HL-60/S4 treated with phorbol 12-myristate 13-acetate at 8.2 ng/mL for 4 days and 3 days (cell line): ENCODE results near the gene PTPRQ.

Experiments used
- in situ Hi-C: fragments of 300-500 bp; cut with MboI; formaldehyde crosslinking; loops from 2 replicates; pipeline ENCODE4 v1.15.0; 2022; ENCODE audit warnings: low sequenced_read_pairs

The PTPRQ gene

DNA sequence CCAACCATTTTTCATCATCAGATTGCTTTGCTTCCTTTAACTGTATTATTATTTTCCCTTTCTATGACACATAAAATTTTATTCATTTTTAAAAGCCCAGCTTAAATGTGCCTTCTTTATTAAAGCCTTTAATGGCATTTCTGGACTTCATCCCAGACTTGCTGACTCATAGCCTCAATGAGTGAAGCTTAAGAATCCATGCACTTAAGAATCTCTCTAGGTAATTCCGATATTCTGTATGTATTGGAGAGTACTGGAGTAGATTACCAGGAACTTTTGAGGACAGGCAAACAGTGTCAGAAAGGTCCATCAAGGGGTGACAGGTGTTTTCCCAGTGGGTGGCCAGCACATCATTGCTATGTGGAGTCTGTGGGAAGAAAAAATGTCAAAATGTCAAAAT, 107.9 kb downstream of the PTPRQ start:
- in situ Hi-C loops, result no loop called here

DNA sequence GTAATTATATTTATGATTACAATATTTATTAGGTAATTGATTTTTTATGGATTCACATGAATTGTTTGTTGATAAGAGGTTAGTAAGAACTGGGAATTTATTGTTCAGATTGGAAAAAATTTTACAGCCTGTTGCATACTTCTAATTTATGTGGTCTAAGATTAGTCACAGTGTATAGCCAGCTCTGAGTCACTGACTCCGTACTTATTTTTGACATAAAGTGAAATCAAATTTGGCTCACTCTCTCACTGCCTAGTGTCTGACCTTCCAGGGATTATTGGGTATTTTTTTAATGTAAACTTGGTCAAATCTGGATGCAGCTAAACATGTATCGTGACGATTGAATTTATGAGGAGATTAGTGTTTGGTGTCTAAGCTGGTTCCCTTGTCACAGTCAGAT, 109.3 kb downstream of the PTPRQ start:
- in situ Hi-C loops, result no loop called here

DNA sequence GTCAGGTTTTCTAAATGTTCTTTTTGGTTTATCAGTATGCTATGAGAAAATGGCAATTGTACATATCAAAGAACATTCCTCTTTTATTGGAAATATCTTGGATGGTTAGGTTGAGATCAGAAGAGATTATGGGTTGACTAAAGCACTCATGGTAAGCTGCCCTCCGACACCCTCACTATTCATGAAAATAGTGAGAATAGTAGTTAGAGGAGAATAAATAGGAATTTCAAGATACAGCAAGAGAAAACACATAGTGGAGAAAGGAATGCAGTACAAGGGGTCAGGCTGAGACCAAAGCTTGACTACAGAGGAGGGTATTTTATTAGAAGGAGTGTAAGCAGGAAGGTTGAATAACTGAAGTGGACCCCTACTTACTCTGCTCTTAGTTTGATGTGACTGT, 112.5 kb downstream of the PTPRQ start:
- in situ Hi-C loops, result no loop called here

DNA sequence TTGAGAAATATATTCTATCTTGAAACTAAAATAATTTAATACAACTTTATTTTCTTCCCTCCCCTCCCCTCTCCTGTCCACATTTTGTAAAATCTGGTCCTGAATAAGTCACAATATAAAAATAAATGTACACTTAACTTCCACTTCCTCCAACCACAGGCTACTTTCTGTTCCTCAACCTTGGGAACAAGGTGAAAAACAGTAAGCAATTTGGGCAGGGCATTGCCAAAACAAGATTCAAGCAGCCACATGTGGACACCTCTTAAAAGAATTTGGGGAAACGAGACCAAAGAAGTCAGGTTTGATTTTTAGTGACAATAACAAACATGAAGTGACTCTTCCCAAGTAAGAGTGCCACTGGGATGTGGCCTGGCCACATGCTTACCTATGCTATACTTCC, 115.7 kb downstream of the PTPRQ start:
- in situ Hi-C loops, result no loop called here

DNA sequence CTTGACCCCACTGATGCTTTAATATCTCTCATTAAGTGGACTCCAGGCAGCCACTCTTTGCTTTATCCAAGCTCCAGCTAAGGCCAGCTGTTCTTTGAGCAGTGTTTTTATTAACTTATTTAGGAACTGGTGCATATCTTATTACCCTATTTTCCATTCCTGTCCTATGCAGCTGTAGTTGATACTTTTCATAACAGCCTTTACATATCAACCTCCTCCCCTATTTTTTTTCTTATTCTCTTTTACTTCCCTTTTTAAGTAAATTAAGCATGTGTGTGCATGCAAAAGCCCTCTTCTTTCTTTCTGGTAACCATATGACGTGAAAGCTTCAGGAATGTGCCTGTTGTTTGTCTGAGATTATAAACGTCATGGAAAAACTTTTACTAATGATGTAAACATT, 121.2 kb downstream of the PTPRQ start:
- in situ Hi-C loops, result no loop called here

DNA sequence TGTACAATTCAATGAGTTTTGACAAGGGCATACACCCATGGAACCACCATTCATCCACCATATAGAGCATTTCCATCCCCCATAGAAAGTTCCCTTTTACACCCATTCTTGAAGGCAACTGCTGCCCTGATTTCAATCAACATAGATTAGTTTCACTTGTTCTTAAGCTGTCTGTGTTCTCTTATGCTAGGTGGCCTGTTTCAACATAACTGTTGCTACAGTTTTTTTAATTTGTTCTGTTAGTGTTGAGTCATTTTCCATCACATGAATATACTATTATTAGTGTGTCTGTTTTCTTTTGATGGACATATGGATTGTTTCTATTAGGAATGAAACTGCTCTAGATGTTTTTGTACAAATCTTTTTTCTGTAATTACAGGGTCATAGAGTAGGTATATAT, 123.4 kb downstream of the PTPRQ start:
- in situ Hi-C loops, result no loop called here

DNA sequence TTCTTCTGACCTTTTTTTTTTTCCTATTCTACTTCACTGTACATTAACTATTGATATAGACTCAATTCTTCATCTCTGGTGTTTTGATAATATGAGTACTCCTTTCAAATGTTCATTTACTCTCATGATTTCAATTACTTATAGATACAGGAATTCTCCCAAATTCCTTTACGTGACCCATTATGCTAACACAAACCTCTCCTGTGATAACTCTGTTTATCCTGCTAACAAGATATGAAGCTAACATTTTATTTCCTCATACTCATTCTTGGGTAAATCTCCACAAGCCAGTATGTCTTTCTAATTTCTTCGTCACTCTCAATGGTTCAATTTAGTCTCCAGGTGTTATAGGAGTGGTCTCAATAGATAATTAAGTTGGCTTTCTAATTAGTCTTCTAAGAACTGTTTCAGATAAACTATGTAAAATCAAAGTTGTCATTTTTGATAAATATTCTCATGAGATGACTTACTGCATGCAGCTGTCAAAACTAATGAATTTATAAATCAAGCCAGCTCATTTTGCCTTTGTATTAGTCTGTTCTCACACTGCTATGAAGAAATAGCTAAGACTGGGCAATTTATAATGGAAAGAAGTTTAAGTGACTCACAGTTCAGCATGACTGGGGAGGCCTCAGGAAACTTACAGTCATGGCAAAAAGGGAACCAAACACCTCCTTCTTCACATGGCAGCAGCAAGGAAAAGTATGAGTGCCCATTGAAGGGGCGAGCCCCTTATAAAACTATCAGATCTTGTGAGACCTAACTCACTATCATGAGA, 132.8 kb downstream of the PTPRQ start:
- in situ Hi-C loops, result no loop called here

DNA sequence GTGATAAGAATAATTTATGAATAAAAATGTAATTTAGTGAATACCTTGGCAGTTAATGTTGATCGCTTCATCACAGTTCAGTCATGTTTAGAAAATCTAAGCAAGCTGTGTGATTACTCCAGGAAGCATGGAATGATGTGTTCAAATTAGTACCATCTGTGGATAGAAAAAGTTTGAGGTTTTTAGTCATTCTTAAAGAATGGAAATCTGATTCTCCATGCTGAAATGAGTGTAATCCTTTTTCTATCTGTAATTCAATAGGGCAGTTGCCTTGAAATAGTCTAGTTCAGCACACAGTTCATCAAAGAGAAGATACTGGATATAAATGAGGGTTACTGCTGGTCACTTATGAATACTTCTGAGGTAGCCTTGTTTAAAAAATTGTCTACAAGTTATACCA, 136.2 kb downstream of the PTPRQ start:
- in situ Hi-C loops, result no loop called here

DNA sequence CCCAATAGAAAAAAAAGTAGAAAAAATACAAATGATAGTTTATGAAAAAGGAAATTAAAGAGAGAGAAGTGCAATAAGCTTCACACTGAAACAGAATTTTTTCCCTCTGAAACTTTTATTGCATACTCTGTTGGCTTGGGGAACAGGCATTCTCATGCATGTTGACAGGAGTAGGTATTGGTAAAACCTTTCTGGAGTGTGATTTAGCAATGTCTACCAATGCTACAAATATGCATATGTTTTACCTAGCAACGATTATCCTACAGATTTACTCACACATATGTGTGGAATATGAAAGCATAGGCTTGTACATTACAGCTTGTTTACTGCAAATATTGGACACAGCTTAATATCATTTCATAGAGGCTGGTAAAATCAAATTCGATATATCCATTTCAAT, 137.7 kb downstream of the PTPRQ start:
- in situ Hi-C loops, result no loop called here

DNA sequence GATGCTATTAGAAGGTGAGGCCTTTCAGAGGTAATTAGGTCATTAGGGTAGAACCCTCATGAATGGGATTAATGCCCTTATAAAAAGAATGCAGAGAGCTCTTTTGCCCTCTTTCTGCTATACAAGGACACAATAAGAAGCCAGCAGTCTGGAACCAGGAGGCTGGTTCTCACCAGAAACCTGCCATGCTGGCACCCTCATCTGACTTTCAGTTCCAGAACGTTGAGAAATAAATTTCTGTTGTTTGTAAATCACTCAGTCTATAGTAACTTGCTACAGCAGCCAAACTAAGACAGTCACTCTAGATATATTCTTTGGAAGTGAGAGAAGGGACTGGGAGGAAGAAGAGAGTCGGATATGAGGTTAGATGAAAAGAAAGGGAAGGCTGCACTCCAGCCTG, 138.4 kb downstream of the PTPRQ start:
- in situ Hi-C loops, result no loop called here

DNA sequence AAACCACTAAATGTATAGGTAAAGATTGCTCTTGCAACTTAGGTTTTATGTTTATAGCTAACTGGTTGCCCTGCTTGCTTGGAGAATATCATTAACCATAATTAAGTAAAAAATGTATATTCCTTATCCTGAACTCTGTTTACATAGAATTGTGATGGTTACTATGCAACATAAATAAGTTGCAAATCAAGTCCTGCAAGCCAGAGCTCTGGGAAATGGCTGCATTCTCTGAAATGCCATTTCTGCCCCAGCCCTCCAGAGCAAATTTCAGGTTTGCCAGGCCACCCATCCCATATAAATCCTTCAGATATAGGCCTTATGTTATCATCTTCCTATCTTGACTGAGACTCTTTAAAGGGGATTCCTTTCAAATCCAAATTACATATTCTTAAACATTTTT, 145.0 kb downstream of the PTPRQ start:
- in situ Hi-C loops, result no loop called here

DNA sequence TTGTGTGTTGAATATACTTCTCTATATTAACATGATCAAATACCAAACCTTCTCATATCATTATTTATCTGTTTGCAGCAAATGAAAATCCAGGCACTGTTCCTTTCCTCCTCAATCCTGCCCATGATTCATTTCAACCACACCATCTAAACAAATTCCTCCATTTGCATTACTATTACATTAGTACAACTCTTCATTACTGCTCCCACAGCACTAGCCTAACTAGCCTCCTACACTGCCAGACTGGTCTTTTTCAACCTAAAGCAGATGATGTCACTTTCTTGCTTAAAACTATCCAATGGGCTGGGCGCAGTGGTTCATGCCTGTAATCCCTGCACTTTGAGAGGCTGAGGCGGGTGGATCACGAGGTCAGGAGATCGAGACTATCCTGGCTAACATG, 146.1 kb downstream of the PTPRQ start:
- in situ Hi-C loops, result no loop called here

DNA sequence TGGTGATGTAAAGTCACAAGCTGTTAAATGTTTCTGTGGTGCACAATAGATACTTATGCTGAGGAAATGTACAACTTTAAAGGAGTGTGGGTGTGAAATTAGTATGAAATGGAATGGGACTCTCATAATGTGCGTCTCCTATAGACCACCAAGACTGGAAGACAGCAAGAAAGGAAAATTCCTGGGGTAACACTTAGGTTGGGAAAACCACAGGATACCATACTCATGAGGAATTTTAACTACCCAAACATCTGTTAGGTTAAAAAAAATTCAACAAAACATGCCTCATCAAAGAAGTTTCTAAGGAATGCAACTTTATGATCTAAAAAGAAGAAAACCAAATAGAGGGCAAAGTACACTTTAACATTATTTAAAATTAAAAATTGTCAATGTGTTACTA, 149.7 kb downstream of the PTPRQ start:
- in situ Hi-C loops, result no loop called here

DNA sequence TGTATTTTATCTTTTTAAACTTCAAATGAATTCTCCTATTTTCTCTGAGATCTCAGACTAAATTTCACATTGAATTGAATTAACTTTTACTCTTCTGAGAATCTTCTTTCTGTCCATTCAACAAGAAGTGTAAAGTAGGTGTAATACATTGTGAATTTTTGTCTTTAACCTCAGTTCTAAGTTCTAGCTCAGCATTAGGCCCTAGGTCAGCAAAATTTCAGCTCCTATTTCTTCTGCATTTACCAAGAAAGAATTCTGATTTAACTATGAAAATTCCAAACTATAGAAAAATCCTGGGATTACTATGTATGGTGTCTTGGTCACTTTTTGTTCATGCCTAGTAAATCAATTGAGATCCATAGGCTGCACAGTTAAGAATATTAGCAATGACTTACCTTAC, 152.5 kb downstream of the PTPRQ start:
- in situ Hi-C loops, result no loop called here

DNA sequence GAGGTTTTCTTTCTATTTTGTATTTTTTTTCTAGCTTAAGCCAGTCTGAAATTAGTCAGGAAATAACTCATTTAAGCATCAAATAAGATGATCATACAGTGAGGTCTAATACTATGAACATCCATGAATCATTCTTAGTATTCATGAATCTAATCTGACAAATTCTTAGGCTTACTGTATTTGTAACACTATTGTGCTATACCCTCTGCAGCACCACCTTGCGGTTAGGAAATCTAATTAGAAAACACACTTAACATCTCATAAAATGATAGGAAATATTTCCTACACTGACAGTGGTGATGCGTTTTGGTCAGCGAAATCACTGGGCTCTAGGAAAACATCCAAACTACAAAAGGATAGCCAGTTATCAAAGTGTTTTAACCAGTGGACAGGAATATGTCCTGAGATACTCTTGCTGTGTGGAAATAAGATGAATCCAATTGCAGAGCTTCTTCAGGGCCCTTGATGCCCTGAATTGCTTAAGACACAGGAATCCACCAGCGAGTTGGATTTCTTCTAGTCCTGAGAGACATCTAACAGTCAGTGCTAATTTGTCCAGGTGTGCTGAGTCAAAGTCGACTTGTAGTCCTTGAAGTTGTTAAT, 154.1 kb downstream of the PTPRQ start:
- in situ Hi-C loops, result no loop called here

DNA sequence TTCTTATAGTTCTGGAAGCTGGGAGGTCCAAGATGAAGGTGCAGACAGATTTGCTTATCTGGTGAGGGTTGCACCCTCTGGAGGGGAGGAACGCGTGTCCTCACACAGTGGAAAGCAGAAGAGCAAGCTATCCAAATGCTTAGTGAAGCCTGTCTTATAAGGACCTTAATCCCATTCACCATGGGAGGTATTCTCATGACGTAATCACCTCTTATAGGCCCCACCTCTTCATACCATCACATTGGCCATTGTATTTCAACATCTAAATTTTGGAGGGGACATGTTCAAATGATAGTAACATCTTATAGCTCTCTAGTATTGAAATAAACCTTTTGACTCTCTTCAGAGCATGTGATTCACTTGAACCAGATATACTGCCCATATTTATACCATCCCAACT, 158.4 kb downstream of the PTPRQ start:
- in situ Hi-C loops, result no loop called here

DNA sequence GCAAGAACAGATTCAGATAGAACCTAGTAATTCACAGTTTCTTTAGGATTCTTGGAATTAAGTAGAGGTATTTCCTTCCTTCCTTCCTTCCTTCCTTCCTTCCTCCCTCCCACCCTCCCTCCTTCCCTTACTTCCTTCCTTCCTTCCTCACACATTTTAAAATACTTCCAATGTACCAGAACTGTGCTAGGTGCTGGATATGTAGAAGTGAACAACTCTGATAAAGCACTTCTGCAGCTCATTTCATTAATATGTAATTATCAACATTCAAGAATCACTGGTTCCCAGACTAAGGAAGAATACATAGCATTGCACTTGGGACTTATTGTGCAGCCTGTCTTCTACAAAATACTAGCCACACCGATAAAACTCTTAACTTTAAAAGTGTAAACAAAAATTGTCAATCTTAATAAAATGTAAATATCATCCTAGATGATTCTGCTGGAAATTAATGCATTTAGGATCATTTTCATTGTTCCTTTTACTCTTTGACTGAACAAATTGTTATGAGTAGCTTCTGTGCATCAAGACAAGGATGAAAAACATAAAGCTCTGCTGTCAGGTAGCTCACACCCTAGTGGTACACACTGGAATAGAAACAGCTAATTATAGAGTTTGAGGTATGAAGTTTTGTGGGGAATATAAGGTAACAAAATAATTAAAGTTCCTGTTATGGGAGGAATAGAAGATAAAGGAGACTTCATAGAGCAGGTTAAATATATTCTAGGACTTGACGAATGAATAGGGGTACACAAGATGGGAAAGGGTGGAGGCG, 163.5 kb downstream of the PTPRQ start:
- in situ Hi-C loops, result no loop called here

DNA sequence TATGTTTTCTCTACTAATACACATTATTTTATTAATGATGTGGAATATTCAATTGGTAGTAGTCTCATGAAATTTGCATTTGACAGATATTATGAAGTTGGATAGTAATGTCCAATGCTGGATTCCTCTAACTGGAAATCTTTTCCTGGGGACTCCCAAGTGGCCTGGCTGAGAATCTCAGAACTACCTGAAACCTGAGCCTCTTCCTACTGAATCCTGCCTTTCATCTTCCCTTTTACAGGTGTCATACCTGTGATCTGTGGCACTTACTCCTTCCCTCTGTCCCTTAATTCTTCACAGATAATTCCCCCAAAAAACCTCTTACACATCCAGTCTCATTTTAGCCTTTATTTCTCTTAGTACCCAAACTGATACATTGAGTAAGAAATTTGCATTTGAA, 173.7 kb downstream of the PTPRQ start:
- in situ Hi-C loops, result no loop called here

DNA sequence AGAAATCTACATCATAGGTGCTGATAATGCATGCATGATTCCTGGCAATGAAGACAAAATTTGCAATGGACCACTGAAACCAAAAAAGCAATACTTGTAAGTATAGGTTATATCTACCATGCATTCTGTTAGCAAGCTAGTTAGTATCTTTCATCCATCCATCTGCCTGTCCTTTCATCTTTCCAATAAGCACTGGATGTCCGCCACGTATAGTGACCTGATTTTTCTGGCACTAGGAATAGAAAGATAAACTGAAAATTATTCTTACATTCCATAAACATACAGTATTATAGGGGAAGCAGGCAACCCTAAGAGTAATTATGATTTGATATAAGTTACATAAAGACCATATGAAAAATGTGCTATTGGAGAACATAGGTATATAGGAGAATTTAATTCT, 176.2 kb downstream of the PTPRQ start:
- in situ Hi-C loops, result no loop called here

DNA sequence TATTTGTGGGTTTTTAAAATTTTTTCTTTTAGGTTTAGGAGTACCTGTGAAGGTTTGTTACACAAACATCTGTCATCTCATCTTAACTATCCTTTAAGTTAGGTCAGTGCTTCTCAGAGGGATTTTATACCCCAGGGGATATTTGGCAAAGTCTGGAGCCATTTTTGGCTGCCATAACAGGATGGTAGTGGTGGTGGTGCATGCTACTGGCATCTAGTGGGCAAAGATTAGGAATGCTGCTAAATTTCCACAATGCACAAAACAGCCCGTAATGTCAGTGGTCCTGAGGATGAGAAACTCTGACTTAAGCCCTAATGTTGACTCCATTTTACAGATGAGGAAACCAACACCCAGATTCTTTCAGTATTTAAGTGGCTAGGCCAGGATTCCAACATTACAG, 178.2 kb downstream of the PTPRQ start:
- in situ Hi-C loops, result no loop called here

DNA sequence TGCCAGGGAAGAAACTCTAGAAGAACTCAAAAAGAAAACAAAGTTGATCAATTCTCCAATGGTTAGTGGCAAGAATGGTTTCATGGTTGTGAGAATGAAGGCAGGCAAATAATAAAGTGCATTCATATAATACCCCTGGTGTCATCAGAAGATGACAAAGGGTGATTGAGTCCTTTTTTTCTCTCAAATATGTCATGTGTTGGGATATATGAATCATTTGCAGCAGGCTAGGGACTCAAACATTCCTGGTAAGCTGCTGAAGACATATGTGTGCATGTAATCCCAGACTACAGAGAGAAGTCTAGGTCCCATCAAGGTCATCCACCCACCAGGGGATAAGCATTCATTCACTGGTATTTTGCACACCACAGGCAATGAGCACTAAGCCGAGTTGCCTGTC, 181.0 kb downstream of the PTPRQ start:
- in situ Hi-C loops, result no loop called here

DNA sequence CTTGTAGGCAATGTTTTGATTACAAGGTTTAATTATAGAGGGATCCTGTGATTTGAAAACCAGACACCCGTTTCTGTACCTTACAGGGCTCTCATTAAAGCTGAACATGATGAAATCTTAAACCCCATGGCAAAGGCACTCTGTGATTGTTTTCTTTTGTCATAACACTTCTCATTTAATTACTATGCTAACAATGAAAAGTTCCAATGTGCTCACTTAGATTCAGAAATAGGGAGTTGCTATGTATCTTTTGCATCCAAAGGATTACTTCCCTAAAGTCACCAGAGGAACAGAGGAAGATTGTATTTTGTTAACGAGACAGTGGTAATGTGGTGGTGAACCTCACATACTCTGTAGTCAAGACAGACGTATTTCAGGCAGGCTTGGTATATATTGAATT, 181.9 kb downstream of the PTPRQ start:
- in situ Hi-C loops, result no loop called here
